ENCODE data around the gene SLC25A44.
A peak's percentile ranks its signal among the peaks of the same experiment; 100 is the strongest.
"Not testable (repeated sequence)": the region's sequence is repeated elsewhere in the genome, so short reads cannot be mapped to it uniquely, and the experiment has no call there.

Gene SLC25A44

GRCh38 chr1:156177919-156178654, 15.8 kb upstream of the SLC25A44 start:
- in situ Hi-C loops (cut with MboI; ENCODE audit: low sequenced_read_pairs, unreplicated experiment) = no loop called here
- TF ChIP-seq CTCF (IDR thresholded peaks at IDR 0.05; ENCODE audit: borderline replicate concordance, control extremely low read depth, extremely low read depth, insufficient read depth, missing control alignments) = no peak
- peak; percentile 36 for DNase-seq (ENCODE audit: low spot score)

- no peak for DNase-seq (ENCODE audit: low spot score)
Measured at GRCh38 chr1:156180471-156180870, 13.4 kb upstream of the SLC25A44 start.

GRCh38 chr1:156181391-156181924, 12.4 kb upstream of the SLC25A44 start:
- DNase-seq (ENCODE audit: low spot score); in situ Hi-C loops (cut with MboI; ENCODE audit: low sequenced_read_pairs, unreplicated experiment): not testable (repeated sequence)

More at GRCh38 chr1:156180471-156180870, 13.4 kb upstream of the SLC25A44 start:
- no peak for TF ChIP-seq CTCF (IDR thresholded peaks at IDR 0.05; ENCODE audit: borderline replicate concordance, control extremely low read depth, extremely low read depth, insufficient read depth, missing control alignments)
- in situ Hi-C loops (cut with MboI; ENCODE audit: low sequenced_read_pairs, unreplicated experiment) = no loop called here

- DNase-seq (ENCODE audit: low spot score); in situ Hi-C loops (cut with MboI; ENCODE audit: low sequenced_read_pairs, unreplicated experiment): not testable (repeated sequence)
Measured at GRCh38 chr1:156182010-156182779, 11.7 kb upstream of the SLC25A44 start.

- in situ Hi-C loops (cut with MboI; ENCODE audit: low sequenced_read_pairs, unreplicated experiment); DNase-seq (ENCODE audit: low spot score): not testable (repeated sequence)
Measured at GRCh38 chr1:156186347-156187177, 7.3 kb upstream of the SLC25A44 start.

- DNase-seq (ENCODE audit: low spot score); in situ Hi-C loops (cut with MboI; ENCODE audit: low sequenced_read_pairs, unreplicated experiment): not testable (repeated sequence)
Measured at GRCh38 chr1:156190265-156190664, 3.6 kb upstream of the SLC25A44 start.

- TF ChIP-seq CTCF (IDR thresholded peaks at IDR 0.05; ENCODE audit: borderline replicate concordance, control extremely low read depth, extremely low read depth, insufficient read depth, missing control alignments) = no peak
- DNase-seq (ENCODE audit: low spot score) = no peak
- in situ Hi-C loops (cut with MboI; ENCODE audit: low sequenced_read_pairs, unreplicated experiment) = no loop called here
Measured at GRCh38 chr1:156191292-156191964, 2.5 kb upstream of the SLC25A44 start.

GRCh38 chr1:156193208-156193487, 756 bp upstream of the SLC25A44 start:
- in situ Hi-C loops (cut with MboI; ENCODE audit: low sequenced_read_pairs, unreplicated experiment) = no loop called here
- no peak for TF ChIP-seq CTCF (IDR thresholded peaks at IDR 0.05; ENCODE audit: borderline replicate concordance, control extremely low read depth, extremely low read depth, insufficient read depth, missing control alignments)
- DNase-seq (ENCODE audit: low spot score) = no peak

Data from GM13976 (cell line).